ENCODE data around the gene HOXA4. TPM values are rescaled to one million over a fixed set of nuclear protein-coding genes. Genes with fewer than 3 reads are reported as not detected.

HOXA4 gene
- total and polyA plus RNA-seq, 3 donors from 2014 or later, result 1.7 to 3.4 (median 3.3) TPM

DNA sequence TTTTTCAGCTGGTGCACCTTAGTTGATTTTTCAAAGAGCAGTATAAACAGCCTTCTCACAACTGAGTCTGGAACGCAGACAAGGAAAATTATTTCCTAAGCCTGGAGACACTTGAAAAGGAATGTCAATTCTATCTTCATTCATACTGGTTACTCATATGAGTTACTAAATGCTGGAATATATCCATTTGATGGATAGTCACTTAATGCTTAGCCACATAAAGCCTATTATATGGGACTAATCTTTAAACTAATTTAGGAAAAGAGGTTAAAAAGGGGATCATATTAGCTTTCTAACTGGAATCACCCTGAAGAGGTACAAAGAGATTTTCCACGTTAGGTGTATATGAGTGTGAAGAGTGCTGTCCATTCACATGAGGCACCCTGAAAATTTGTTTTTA lies 1.7 kb upstream of the HOXA4 start:
- TF ChIP-seq POLR2A (IDR thresholded peaks at IDR 0.05), result no peak
- TF ChIP-seq, protein P1, sequence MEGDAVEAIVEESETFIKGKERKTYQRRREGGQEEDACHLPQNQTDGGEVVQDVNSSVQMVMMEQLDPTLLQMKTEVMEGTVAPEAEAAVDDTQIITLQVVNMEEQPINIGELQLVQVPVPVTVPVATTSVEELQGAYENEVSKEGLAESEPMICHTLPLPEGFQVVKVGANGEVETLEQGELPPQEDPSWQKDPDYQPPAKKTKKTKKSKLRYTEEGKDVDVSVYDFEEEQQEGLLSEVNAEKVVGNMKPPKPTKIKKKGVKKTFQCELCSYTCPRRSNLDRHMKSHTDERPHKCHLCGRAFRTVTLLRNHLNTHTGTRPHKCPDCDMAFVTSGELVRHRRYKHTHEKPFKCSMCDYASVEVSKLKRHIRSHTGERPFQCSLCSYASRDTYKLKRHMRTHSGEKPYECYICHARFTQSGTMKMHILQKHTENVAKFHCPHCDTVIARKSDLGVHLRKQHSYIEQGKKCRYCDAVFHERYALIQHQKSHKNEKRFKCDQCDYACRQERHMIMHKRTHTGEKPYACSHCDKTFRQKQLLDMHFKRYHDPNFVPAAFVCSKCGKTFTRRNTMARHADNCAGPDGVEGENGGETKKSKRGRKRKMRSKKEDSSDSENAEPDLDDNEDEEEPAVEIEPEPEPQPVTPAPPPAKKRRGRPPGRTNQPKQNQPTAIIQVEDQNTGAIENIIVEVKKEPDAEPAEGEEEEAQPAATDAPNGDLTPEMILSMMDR (IDR thresholded peaks at IDR 0.05), result no peak
- no peaks in the 10 kb centered on the region for H3K4me1 ChIP-seq
- DNase-seq, result no peak
- H3K36me3 ChIP-seq (ENCODE audit: low read depth, missing control alignments), result no peaks in the 10 kb centered on the region
- 73 to 76% methylated on average over 2 of the region's 2 CpGs for WGBS, 2 donors
- no peaks in the 10 kb centered on the region for H3K27me3 ChIP-seq
- no peaks in the 10 kb centered on the region for H3K9me3 ChIP-seq
- H3K27ac ChIP-seq, result no peak overlapping the region
- no peak overlapping the region for H3K4me3 ChIP-seq
- intact Hi-C loops (cut with DNase I; ENCODE audit: low total_unique reads), result no loop called here

DNA sequence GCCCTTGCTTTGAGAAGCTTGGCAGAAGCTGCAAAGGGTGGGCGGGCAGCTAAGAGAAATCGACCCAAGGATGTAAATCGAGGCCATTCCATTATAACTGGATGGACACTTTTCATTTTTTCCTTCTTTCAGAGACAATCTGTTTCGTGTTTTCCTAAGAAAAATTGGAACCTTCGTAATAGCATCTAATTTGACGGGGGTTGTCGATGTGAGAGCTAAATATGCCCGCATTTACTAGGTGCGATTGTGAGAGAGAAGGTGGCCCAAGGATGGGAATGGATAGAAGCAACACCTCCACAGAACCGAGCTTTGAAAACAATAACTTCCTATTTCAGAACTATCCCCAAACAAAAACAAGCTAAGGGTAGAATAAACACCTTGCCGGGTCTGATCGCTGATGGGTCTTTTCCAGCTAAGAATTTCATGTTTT lies 848 bp upstream of the HOXA4 start:
- Histone ChIP-seq H3K27ac (no peak overlapping the region), H3K27me3 (no peaks in the 10 kb centered on the region)
- 26% methylated on average over 12 of the region's 12 CpGs for WGBS, 2 donors

DNA sequence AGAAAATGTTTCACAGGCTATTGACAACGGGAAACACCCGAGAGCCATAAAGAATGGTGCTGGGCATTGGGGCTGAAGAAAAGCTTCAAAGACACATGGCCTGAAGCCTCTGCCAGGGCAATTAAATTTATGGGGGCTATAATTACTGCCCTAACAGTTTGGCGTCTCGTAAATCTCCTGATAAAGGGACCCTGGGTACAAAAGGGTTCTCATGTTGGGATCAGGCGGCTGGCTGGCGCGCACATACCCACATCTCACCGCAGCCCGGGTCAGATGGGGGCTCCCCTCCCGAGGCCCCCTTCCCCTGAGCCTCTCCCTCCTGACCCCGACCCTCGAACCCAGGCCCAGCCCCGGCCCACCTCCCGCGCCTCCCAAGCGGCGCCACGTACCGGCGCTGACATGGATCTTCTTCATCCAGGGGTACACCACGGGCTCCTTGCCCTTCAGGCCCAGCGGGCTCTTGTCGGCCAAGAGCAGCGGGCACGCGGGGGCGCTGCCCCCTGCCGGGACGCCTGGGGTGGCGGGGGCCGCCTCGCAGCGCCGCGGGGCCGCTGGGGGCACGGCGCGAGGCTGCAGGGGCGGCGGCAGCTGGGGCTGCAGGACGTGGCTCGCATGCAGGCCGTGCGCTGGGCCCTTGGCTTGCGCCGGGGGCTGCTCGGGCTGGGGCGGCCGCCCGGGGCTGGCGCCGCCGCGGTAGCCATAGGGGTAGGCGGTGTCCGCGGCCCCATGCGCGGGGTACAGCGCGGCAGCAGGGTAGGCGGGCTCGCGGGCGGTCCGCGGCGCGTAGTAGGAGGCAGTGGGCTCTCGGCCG lies 623 bp downstream of the HOXA4 start:
- Histone ChIP-seq H3K4me1 (no peaks in the 10 kb centered on the region), H3K4me3 (peak overlapping the region; percentile 57 to 75), H3K27me3 (no peaks in the 10 kb centered on the region), H3K36me3 (ENCODE audit: low read depth, missing control alignments) (no peaks in the 10 kb centered on the region), H3K27ac (no peak overlapping the region), H3K9me3 (no peaks in the 10 kb centered on the region)
- WGBS, 2 donors, result 6 to 20% methylated on average over 10 to 46 of the region's 72 CpGs
- TF ChIP-seq POLR2A (IDR thresholded peaks at IDR 0.05), result no peak
- TF ChIP-seq, protein P1 (IDR thresholded peaks at IDR 0.05), result no peak
- intact Hi-C loops (cut with DNase I; ENCODE audit: low total_unique reads), result no loop called here
- DNase-seq, result peak; percentile 14

More for the DNA sequence above, 848 bp upstream of the HOXA4 start:
- Histone ChIP-seq H3K36me3 (ENCODE audit: low read depth, missing control alignments) (no peaks in the 10 kb centered on the region), H3K4me3 (peak overlapping the region; percentile 57 to 75), H3K4me1 (no peaks in the 10 kb centered on the region), H3K9me3 (no peaks in the 10 kb centered on the region)
- no peak for TF ChIP-seq POLR2A (IDR thresholded peaks at IDR 0.05)
- TF ChIP-seq, protein P1 (IDR thresholded peaks at IDR 0.05), result no peak
- intact Hi-C loops (cut with DNase I; ENCODE audit: low total_unique reads), result no loop called here
- DNase-seq, result no peak

DNA sequence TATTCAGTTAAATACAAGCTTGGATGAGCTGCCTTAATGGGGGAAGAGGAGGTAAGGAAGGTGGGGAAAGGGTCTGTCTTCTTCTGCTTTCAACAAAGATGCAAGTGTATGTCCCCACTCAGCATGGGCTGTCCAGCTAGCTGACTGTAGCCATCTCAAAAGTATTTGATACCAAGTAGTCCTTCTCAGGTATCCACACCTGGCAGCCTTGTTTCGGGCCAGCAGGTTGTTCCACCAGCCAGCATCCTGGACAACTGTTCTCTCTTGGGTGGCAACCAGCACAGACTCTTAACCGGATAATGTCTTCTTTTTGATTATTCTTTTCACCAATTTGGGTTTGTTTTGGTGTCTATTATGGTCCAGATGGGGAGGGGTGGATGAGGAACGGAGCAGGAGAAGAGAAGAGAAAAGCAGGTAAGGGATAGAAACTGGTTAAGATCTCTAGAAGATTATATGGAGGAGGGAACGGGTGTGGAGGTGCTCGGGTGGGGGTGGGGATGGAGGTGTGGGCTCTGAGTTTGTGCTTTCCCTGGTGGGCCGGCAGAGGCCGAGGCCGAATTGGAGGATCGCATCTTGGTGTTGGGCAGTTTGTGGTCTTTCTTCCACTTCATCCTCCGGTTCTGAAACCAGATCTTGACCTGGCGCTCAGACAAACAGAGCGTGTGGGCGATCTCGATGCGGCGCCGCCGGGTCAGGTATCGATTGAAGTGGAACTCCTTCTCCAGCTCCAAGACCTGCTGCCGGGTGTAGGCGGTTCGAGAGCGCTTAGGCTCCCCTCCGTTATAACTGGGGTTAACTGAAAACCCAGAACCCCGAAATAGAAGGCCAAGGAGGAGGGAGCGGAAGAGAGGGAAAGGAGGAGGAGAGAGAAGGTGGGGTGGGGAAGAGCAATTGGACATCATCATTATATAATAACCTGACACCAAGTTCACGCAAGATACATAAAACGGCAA lies 1.5 kb downstream of the HOXA4 start:
- Histone ChIP-seq H3K4me1 (no peaks in the 10 kb centered on the region), H3K36me3 (ENCODE audit: low read depth, missing control alignments) (no peaks in the 10 kb centered on the region), H3K9me3 (no peaks in the 10 kb centered on the region), H3K4me3 (peak overlapping the region in 1 of 2 donors; percentile 45), H3K27me3 (no peaks in the 10 kb centered on the region), H3K27ac (no peak overlapping the region)
- DNase-seq, result no peak
- WGBS, 2 donors, result 29 to 34% methylated on average over 23 to 28 of the region's 28 CpGs
- intact Hi-C loops (cut with DNase I; ENCODE audit: low total_unique reads), result no loop called here
- no peak for TF ChIP-seq POLR2A (IDR thresholded peaks at IDR 0.05)
- TF ChIP-seq, protein P1 (IDR thresholded peaks at IDR 0.05), result no peak
